ENCODE results near the gene ATP2B2.

DNA sequence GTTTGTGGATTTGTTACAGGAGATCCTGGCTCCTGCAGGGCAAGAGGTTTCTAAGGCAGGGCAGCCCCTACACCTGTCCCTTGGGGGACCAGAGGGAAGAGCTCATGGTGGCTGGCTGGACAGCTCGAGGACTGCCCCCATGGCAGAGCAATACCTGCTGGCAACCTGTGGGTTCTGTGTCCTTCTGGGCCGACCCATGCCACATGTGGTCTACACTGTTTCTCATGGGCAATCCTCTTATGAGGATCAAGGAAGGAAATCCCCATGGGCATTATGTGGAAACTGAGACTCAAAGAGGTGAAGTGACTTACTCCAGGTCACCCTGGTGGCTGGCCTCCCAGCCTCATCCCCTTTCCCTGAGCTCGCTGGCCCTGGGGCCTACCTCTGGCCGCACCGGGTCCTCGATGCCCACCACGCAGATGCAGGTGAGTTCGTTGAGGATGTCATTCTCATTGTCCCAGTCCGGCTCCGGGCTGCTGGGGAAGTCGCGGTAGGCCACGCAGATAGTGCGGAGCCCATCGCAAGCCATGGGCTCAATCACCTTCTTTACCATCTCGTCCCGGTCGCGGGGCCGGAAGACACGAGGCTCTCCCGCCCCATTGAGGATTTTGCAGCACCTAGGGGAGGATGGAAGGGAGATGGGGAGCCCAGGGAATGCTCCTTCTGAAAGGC lies 146.9 kb downstream of the ATP2B2 start:
- TF ChIP-seq EZH2phosphoT487 (IDR thresholded peaks at IDR 0.05; ENCODE audit: low read depth): no peak
- TF ChIP-seq, protein P1, sequence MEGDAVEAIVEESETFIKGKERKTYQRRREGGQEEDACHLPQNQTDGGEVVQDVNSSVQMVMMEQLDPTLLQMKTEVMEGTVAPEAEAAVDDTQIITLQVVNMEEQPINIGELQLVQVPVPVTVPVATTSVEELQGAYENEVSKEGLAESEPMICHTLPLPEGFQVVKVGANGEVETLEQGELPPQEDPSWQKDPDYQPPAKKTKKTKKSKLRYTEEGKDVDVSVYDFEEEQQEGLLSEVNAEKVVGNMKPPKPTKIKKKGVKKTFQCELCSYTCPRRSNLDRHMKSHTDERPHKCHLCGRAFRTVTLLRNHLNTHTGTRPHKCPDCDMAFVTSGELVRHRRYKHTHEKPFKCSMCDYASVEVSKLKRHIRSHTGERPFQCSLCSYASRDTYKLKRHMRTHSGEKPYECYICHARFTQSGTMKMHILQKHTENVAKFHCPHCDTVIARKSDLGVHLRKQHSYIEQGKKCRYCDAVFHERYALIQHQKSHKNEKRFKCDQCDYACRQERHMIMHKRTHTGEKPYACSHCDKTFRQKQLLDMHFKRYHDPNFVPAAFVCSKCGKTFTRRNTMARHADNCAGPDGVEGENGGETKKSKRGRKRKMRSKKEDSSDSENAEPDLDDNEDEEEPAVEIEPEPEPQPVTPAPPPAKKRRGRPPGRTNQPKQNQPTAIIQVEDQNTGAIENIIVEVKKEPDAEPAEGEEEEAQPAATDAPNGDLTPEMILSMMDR (IDR thresholded peaks at IDR 0.05; ENCODE audit: low read depth, low read length): no peak
